ENCODE results near the gene ARFRP1.
A peak's percentile ranks its signal among the peaks of the same experiment; 100 is the strongest.

- no peak for TF ChIP-seq CTCF (IDR thresholded peaks at IDR 0.05 in 8 of 11, conservative IDR thresholded peaks at IDR 0.05 in 3 of 11)
- peak in 2 of 3 donors; percentile 25 to 44 for TF ChIP-seq POLR2AphosphoS5 (IDR thresholded peaks at IDR 0.05)
- no peak for TF ChIP-seq POLR2A (IDR thresholded peaks at IDR 0.05)
Measured at GRCh38 chr20:63689046-63690002, 18.5 kb downstream of the ARFRP1 start.

Data from spleen (tissue), 7 donors.